ENCODE results near the gene EPHB4. TPM values are rescaled to one million over a fixed set of nuclear protein-coding genes. Genes with fewer than 3 reads are reported as not detected.

EPHB4 gene
- total RNA-seq, 1 donor from 2014 or later = 88.9 TPM

DNA sequence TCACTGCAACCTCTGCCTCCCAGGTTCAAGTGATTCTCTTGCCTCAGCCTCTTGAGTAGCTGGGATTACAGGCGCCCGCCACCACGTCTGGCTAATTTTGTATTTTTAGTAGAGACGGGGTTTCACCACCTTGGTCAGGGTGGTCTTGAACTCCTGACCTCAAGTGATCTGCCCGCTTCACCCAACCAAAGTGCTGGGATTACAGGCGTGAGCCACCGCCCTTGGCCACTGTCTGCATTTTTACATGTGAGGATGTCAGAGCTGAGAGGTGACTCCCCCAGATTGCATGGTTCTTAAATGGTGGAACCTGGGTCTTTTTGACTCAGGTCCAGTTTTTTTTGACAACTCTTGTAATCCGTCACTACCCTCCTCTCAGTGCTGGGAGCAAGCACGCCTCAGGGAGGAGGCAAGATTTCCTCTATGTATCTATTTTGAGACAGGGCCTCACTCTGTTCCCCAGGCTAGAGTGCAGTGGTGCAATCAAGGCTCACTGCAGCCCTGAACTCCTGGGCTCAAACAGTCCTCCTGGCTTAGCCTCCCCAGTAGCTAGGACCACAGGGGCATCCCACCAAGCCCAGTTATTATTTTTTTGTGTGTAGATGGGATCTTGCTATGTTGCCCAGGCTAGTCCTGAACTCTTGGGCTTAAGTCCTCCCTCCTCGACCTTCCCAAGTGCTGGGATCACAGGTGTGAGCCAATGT is 46.4 kb upstream of the EPHB4 start:
- no peak for DNase-seq (ENCODE audit: extremely low spot score, unreplicated experiment)
- Mint-ChIP-seq H3K27ac (ENCODE audit: unreplicated experiment) (peak overlapping the region; percentile 99), H3K4me3 (ENCODE audit: unreplicated experiment) (peak overlapping the region; percentile 98), H3K9me3 (ENCODE audit: unreplicated experiment) (no peaks in the 10 kb centered on the region), H3K27me3 (ENCODE audit: unreplicated experiment) (no peaks in the 10 kb centered on the region), H3K36me3 (ENCODE audit: unreplicated experiment) (peaks cover 37% of the 10 kb centered on the region), H3K4me1 (ENCODE audit: unreplicated experiment) (peaks cover 51% of the 10 kb centered on the region)
- TF ChIP-seq, protein P1, sequence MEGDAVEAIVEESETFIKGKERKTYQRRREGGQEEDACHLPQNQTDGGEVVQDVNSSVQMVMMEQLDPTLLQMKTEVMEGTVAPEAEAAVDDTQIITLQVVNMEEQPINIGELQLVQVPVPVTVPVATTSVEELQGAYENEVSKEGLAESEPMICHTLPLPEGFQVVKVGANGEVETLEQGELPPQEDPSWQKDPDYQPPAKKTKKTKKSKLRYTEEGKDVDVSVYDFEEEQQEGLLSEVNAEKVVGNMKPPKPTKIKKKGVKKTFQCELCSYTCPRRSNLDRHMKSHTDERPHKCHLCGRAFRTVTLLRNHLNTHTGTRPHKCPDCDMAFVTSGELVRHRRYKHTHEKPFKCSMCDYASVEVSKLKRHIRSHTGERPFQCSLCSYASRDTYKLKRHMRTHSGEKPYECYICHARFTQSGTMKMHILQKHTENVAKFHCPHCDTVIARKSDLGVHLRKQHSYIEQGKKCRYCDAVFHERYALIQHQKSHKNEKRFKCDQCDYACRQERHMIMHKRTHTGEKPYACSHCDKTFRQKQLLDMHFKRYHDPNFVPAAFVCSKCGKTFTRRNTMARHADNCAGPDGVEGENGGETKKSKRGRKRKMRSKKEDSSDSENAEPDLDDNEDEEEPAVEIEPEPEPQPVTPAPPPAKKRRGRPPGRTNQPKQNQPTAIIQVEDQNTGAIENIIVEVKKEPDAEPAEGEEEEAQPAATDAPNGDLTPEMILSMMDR (IDR thresholded peaks at IDR 0.05) = no peak

DNA sequence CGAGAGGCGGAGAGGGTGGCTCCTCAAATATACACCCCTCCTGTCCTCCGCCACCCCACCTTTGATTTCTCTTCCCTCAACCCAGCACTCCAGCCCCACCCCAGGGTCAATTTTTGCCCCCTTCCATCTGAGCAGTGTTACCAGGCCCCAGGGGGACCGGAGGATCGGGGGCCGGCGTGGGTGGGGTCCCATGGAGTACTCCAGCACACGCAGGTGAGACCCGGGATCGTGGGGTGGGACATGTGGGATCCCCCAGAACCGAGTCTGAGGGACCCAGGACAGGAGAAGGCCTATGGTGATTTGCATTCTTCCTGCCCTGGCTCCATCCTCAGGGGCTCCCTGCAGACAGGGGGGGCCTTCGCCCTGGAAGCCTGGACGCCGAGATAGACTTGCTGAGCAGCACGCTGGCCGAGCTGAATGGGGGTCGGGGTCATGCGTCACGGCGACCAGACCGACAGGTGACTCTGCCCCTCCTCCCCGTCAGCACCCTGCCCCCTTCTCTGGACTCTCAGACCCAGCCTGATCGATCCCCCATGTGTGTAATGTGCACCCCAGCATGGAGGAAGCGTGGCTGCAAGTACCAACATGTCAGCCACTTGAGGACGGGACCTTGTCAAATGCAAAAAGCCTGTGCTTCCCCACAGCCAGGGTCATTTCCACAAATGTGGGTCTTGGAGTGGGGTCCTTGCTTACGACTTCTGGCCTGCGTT is 40.6 kb upstream of the EPHB4 start:
- TF ChIP-seq, protein P1 (IDR thresholded peaks at IDR 0.05) = no peak
- Mint-ChIP-seq H3K9me3 (ENCODE audit: unreplicated experiment) (no peaks in the 10 kb centered on the region), H3K4me3 (ENCODE audit: unreplicated experiment) (peak overlapping the region; percentile 96), H3K4me1 (ENCODE audit: unreplicated experiment) (peaks cover 34% of the 10 kb centered on the region), H3K36me3 (ENCODE audit: unreplicated experiment) (peaks cover 14% of the 10 kb centered on the region), H3K27ac (ENCODE audit: unreplicated experiment) (peak overlapping the region; percentile 88), H3K27me3 (ENCODE audit: unreplicated experiment) (no peaks in the 10 kb centered on the region)
- DNase-seq (ENCODE audit: extremely low spot score, unreplicated experiment) = no peak

DNA sequence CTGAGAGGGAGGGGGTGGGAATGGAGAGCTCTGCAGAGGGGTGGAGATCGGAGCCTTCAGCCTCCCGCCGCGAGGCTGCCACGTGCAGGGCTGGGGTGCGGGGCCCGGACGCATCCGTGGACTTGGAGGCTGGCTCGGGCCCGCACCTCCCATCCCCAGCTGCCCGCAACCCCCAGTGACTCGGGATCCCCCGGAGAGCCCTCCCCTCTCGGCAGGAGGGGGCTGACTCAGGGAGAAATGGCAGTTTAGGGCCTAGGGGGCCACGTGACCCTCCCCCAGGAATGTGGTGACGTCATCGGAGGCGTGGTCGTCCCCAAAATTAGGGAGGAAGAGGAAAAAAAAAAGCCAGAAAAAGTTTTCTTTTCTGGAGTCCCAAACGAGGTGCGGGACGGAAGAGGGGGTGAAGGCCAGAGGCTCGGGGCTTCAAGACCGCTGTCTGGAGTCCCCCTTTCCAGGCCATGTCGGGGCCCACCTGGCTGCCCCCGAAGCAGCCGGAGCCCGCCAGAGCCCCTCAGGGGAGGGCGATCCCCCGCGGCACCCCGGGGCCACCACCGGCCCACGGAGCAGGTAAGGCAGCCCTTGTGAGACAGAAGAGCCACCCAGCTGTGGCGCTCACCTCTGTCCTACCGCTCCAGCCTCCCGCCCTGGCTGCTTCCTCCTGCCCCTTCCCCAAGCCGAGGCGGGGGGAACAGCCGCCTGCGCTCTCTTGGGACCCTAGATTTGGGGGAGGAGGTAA is 39.9 kb upstream of the EPHB4 start, which contains the start of gene TRIP6:
TSS of gene TRIP6 (plus strand) at position 348 of the 736 bp plus-strand sequence. CDS start at position 459, 111 bp downstream.
- Mint-ChIP-seq H3K27me3 (ENCODE audit: unreplicated experiment) (no peaks in the 10 kb centered on the region), H3K4me1 (ENCODE audit: unreplicated experiment) (peaks cover 34% of the 10 kb centered on the region), H3K36me3 (ENCODE audit: unreplicated experiment) (peaks cover 10% of the 10 kb centered on the region), H3K4me3 (ENCODE audit: unreplicated experiment) (peak within 1 kb of the TSS; percentile 96), H3K27ac (ENCODE audit: unreplicated experiment) (peak within 1 kb of the TSS; percentile 96), H3K9me3 (ENCODE audit: unreplicated experiment) (no peaks in the 10 kb centered on the region)
- TF ChIP-seq, protein P1 (IDR thresholded peaks at IDR 0.05) = no peak
- peak; percentile 95 for DNase-seq (ENCODE audit: extremely low spot score, unreplicated experiment)

DNA sequence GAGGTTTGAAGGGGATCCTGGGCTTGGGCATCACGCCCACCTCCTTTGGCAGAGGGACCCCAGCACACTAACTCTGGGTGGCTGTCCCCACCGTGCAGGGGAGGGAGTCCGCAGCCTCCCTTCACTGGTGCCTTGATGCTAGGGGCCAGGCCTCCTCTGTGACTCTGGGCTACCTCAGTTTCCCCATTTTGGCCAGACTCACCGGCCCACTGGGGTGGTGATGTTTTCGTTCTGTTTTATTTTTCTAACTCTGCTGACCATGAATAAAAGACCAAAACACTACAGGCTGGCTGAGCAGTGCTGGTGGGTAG is 39.4 kb upstream of the EPHB4 start:
- H3K4me1 Mint-ChIP-seq (ENCODE audit: unreplicated experiment) = peaks cover 33% of the 10 kb centered on the region
- no peak for DNase-seq (ENCODE audit: extremely low spot score, unreplicated experiment)
- H3K4me3 Mint-ChIP-seq (ENCODE audit: unreplicated experiment) = peak overlapping the region; percentile 96
- H3K27me3 Mint-ChIP-seq (ENCODE audit: unreplicated experiment) = no peaks in the 10 kb centered on the region
- H3K36me3 Mint-ChIP-seq (ENCODE audit: unreplicated experiment) = peaks cover 8% of the 10 kb centered on the region
- TF ChIP-seq, protein P1 (IDR thresholded peaks at IDR 0.05) = no peak
- H3K27ac Mint-ChIP-seq (ENCODE audit: unreplicated experiment) = peak overlapping the region; percentile 96
- no peaks in the 10 kb centered on the region for H3K9me3 Mint-ChIP-seq (ENCODE audit: unreplicated experiment)
